Tibial nerve (tissue), 4 donors: ENCODE data around the gene ATXN10.

Experiments used
- CTCF ChIP-seq, 5 experiments: fragments of 200-600 bp in 3 of 5; fragments of 450-650 bp in 2 of 5; sonication (generic) in 3 of 5; IDR thresholded peaks; one replicate each; pipeline ENCODE4 v1.5.1; 2016 to 2019; ENCODE audit warnings: antibody characterized with exemption in 5 of 5, mild to moderate bottlenecking in 3 of 5, moderate library complexity in 2 of 5
- EP300 ChIP-seq, 2 donors: sonication (generic); formaldehyde crosslinking; IDR thresholded peaks; one replicate each; pipeline ENCODE4 v1.6.1; 2017; ENCODE audit warnings: antibody characterized with exemption in 2 of 2, mild to moderate bottlenecking in 1 of 2

DNA sequence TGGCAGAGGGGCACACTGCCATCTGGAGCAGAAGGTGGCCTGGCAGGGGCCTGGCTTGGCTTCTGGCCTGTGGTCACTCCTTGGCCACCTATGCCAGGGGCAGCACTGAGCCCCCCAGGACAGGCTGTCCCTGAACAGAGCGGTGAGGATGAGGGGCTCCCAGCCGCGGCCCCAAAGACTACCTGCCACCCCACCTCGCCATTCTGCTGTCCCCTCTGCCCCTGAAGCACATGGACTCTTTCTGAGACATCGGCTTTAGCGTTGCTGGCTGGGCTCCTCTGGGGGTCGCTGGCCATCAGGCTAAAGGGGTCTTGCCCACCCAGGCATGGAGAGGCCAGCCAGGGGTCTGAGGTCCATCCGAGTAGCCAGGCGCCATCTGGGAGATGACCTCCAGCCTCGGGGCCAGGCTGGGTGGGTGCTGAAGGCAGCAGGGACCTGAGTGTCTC, 217.5 kb downstream of the ATXN10 start:
- TF ChIP-seq CTCF (IDR thresholded peaks at IDR 0.05) (no peak), EP300 (IDR thresholded peaks at IDR 0.05) (no peak)
